GM18951 (cell line): Measurements from ENCODE around the gene TEX48.

Experiments
- POLR2A ChIP-seq: IDR thresholded peaks from 4 replicates; pipeline ENCODE4 v1.6.1; 2011; ENCODE audit warnings: mild to moderate bottlenecking; ENCODE audit not compliant: insufficient read length, insufficient read depth; ENCODE audit errors: extremely low read depth
- in situ Hi-C: fragments of 300-500 bp; cut with MboI; formaldehyde crosslinking; loops from one replicate; pipeline ENCODE4 v1.12.0; 2022; ENCODE audit warnings: low sequenced_read_pairs, mixed read lengths, inconsistent platforms; ENCODE audit not compliant: unreplicated experiment

The TEX48 gene, protein sequence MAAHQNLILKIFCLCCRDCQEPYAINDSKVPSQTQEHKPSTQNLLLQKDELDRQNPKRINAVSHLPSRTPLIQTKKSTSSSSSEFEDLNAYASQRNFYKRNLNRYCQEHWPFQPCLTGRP

DNA sequence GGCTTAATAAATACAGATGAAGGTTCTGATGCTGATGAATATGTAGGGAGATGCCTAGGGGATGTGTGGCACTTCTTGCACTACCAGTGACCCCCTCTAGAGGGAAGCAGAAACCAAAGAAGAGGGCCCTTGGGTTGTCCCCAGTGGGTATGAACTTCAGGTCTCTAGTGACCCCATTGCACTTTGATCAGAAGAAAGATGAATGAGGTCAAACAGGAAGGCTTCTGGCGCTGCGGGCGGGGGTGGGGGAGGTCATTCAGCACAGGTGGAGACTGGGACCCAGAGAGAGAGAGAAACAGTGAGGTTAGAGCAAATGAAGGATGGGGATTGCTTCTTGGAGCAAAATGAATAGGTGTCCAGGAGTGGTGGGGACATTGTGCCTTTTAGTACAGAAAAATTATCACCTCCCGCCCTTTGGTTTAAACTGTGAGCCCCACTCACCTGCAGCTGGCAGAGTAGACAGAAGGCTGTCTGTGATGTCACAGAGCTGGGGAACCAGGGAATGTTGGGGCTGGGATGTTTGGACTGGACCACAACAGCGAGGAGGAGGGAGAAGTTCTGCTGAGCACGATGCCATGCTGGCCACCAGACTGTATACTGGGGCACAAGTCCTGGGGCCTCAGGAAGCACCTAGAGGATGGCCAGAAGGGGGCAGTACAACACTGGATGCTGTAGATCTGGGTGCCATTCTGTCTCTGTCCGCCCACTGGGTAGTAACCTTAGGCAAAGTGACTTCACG, at the start of gene TEX48:
Gene TEX48 (minus strand): TSS at position 599 of the 739 bp plus-strand sequence. CDS start 10,469 bp downstream, outside the sequence.
- no peak for TF ChIP-seq POLR2A
- in situ Hi-C loops = no loop called here

DNA sequence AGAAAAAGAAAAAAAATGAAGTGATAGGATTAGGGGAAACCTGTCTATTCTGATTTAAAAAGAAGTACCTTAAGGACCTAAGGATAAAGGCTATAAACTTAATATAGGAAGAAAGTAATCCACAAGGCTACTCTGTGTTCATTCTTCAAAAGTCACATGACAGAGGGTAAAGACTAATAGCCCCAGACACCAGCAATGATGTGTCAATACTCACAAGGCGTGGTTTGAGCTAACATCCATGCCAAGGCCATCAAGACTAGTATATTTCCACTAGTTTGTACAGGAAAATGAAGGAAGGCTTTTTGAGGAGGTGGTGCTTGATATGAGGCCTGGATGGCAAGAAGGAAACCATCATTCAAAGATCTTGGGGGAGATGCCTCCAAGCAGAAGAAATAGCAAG, 49.7 kb upstream of the TEX48 start:
- in situ Hi-C loops = loop anchor here (25.0 kb wide), 1 partner anchor 181 kb away; no protein-coding TSS in a partner anchor

GRCh38 chr9:114729706-114730105, 47.7 kb upstream of the TEX48 start:
- in situ Hi-C loops = loop anchor here (25.0 kb wide), 1 partner anchor 183 kb away; no protein-coding TSS in a partner anchor

More for the DNA sequence above, 49.7 kb upstream of the TEX48 start:
- no peak for TF ChIP-seq POLR2A

DNA sequence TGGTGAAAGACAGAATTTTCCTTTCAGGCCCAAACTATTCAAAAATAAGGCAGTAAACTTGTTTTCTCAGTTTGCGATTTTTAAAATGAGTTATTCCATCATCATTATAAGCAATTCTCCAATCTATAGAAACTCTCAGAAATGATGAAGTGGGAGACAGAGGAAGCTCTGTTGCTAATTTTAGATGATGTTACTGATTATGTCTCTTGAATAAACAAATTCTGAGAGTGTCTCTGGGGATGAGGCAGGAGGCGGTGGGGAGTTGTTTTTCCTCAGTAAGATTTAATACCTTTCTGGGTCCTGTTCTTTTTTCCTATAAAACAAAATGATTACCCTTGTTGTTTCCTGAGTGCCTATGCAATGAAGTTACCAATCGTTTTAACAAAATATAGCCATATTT, 43.9 kb upstream of the TEX48 start:
- in situ Hi-C loops = loop anchor here (25.0 kb wide), 1 partner anchor 186 kb away; no protein-coding TSS in a partner anchor
- no peak for TF ChIP-seq POLR2A

More at GRCh38 chr9:114729706-114730105, 47.7 kb upstream of the TEX48 start:
- TF ChIP-seq POLR2A = no peak

- no peak for TF ChIP-seq POLR2A
- in situ Hi-C loops = loop anchor here (25.0 kb wide), 1 partner anchor 188 kb away; no protein-coding TSS in a partner anchor
These were observed 42.8 kb upstream of the TEX48 start for GRCh38 chr9:114724744-114725143.

DNA sequence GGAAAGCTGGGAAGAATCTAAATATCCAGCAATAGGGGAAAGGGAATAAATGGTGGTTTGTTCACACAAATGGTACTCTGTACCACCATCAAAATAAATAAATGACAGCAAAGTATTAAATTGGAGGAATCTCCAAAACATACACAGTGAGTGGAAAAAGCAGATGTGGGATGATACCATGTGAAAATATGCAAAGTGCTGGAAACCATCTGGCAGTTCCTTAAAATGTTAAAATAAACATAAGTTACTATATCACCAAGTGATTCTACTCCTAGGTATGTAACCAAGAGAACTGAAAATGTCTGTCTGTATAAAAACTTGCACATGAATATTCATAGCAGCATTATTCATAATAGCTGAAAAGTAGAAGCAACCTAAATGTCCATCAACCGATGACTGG, 41.9 kb upstream of the TEX48 start:
- in situ Hi-C loops = no loop called here

DNA sequence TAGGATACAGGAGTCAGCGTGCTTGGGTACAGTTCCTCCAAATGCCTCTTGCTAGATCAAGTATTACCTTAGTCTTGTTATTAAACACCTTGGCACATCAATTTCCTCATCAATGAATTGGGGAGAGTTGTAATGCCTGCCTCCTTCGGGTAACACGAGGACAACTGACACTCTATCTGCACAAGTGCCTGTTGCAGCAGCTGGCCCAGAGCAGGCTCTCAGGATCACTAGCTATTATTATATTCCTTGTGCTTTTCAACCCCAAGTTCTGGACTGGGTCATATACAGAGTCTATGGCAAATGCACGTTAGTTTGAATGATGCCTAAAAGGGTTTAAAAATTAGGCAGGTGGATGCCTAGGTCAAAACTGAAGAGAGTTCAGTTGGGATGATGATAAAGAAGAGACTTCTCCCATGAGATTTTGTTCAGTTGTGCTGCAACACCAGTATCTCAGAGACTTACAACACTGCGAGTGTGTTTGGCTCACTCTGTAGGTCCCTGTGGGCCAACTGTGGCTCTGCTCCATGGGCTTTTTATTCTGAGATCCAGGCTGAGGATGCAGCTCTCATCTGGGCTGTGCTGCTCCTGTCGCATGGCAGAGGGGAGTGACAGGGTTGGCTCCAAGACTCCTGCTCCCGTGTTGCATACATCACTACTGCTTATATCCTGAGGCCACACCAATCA, 41.1 kb upstream of the TEX48 start:
- no peak for TF ChIP-seq POLR2A
- in situ Hi-C loops = no loop called here

More for the DNA sequence above, 41.9 kb upstream of the TEX48 start:
- no peak for TF ChIP-seq POLR2A

DNA sequence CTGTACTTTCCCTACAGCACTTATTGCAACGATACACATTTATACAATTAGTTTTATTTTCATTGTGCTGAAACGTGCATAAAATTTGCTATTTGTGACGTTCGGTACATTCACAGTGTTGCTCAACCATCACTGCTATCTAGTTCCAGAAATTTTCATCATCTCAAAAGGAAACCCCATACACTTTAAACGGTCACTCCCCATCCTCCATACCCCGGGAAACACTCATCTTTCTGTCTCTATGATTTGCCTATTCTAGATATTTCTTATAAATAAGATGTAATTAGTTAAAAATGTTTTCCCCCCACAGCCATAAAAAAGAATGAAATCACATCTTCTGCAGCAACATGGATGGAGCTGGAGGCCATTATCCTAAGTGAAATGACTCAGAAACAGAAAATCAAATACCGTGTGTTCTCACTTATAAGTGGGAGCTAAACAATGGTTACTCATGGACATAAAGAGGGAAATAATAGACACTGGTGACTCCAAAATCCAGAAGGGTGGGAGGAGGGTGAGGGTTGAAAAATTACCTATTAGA, 40.2 kb upstream of the TEX48 start:
- in situ Hi-C loops = no loop called here
- no peak for TF ChIP-seq POLR2A

GRCh38 chr9:114721491-114722079, 39.6 kb upstream of the TEX48 start:
- no peak for TF ChIP-seq POLR2A

GRCh38 chr9:114720086-114720676, 38.2 kb upstream of the TEX48 start:
- in situ Hi-C loops = no loop called here
- TF ChIP-seq POLR2A = no peak

More at GRCh38 chr9:114721491-114722079, 39.6 kb upstream of the TEX48 start:
- in situ Hi-C loops = no loop called here

DNA sequence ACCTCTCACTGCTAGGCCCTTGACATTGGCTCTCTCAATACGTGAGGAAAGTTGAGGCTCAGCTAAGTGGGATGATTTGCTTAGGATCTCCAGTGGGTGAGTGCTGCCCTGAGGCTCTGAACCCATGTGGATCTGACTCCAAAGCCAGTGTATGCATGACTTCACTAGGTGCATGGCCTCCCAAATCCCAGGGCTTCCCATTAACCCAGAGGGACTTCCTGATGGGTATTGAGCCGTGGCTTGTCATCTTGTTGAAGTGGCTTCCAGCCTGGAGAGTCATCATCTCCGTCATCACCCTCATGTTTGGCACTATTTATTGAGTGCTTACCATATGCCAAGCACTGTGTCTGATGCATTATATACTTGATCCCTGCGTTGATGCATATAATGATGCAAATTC, 37.3 kb upstream of the TEX48 start:
- TF ChIP-seq POLR2A = no peak
- in situ Hi-C loops = no loop called here

DNA sequence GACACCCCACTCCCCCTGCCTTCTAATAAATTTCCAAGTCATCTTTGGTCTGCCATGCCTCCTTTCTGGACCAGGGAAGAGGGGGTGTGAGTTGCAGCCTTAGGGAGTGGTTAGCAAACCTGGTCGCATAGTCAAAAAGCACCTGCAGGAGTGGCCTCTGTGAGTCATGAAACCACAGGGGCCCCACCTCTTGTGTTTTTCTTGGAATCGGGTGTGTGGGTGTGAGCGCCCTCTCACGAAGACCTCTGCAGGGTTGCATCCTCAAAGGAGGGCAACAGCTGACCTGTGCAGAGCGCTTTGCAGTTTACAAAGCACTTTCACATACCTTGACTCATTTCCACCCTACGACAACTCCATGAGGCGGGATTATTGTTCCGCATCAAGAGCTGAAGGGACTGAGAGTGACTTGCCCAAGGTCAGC, 36.8 kb upstream of the TEX48 start:
- in situ Hi-C loops = no loop called here
- no peak for TF ChIP-seq POLR2A
